ENCODE measurements around the gene KCNN3.

KCNN3 gene

GRCh38 chr1:154758346-154758745 lies 111.7 kb downstream of the KCNN3 start:
- no peaks in the 10 kb centered on the region for H3K79me2 ChIP-seq
- no peak overlapping the region for H3K27ac ChIP-seq
- H3K4me1 ChIP-seq = no peaks in the 10 kb centered on the region
- H3K27me3 ChIP-seq (ENCODE audit: control insufficient read depth, insufficient read depth, low read length) = no peaks in the 10 kb centered on the region
- H2AFZ ChIP-seq = no peak overlapping the region
- no peak overlapping the region for H3K9ac ChIP-seq
- TF ChIP-seq CTCF (IDR thresholded peaks at IDR 0.05) = no peak
- no peaks in the 10 kb centered on the region for H3K36me3 ChIP-seq (ENCODE audit: control insufficient read depth, insufficient read depth, low read length)
- H3K4me3 ChIP-seq (ENCODE audit: low read depth, low read length) = no peak overlapping the region
- no peaks in the 10 kb centered on the region for H3K9me3 ChIP-seq (ENCODE audit: control insufficient read depth, low read length)
- no peak overlapping the region for H3K4me2 ChIP-seq (ENCODE audit: low read length)

- H3K4me2 ChIP-seq (ENCODE audit: low read length) = no peak overlapping the region
- H3K36me3 ChIP-seq (ENCODE audit: control insufficient read depth, insufficient read depth, low read length) = no peaks in the 10 kb centered on the region
- H3K9ac ChIP-seq = no peak overlapping the region
- H2AFZ ChIP-seq = no peak overlapping the region
- H3K27me3 ChIP-seq (ENCODE audit: control insufficient read depth, insufficient read depth, low read length) = no peaks in the 10 kb centered on the region
- H3K4me3 ChIP-seq (ENCODE audit: low read depth, low read length) = no peak overlapping the region
- no peaks in the 10 kb centered on the region for H3K79me2 ChIP-seq
- no peak for TF ChIP-seq CTCF (IDR thresholded peaks at IDR 0.05)
- no peaks in the 10 kb centered on the region for H3K9me3 ChIP-seq (ENCODE audit: control insufficient read depth, low read length)
- H3K4me1 ChIP-seq = no peaks in the 10 kb centered on the region
- H3K27ac ChIP-seq = no peak overlapping the region
Observed at GRCh38 chr1:154756793-154757548, 113.1 kb downstream of the KCNN3 start.

- Histone ChIP-seq H2AFZ (no peak overlapping the region), H3K9ac (no peak overlapping the region), H3K4me3 (ENCODE audit: low read depth, low read length) (no peak overlapping the region), H3K27ac (no peak overlapping the region), H3K27me3 (ENCODE audit: control insufficient read depth, insufficient read depth, low read length) (no peaks in the 10 kb centered on the region), H3K4me2 (ENCODE audit: low read length) (no peak overlapping the region), H3K4me1 (no peaks in the 10 kb centered on the region), H3K79me2 (no peaks in the 10 kb centered on the region), H3K9me3 (ENCODE audit: control insufficient read depth, low read length) (no peaks in the 10 kb centered on the region), H3K36me3 (ENCODE audit: control insufficient read depth, insufficient read depth, low read length) (no peaks in the 10 kb centered on the region)
- TF ChIP-seq CTCF (IDR thresholded peaks at IDR 0.05) = no peak
Observed at GRCh38 chr1:154755858-154756730, 114.0 kb downstream of the KCNN3 start.

GRCh38 chr1:154753426-154753825 lies 116.7 kb downstream of the KCNN3 start:
- Histone ChIP-seq H3K36me3 (ENCODE audit: control insufficient read depth, insufficient read depth, low read length) (no peaks in the 10 kb centered on the region), H3K9ac (no peak overlapping the region), H2AFZ (no peak overlapping the region), H3K4me1 (no peaks in the 10 kb centered on the region), H3K27ac (no peak overlapping the region), H3K79me2 (no peaks in the 10 kb centered on the region), H3K4me3 (ENCODE audit: low read depth, low read length) (no peak overlapping the region), H3K27me3 (ENCODE audit: control insufficient read depth, insufficient read depth, low read length) (no peaks in the 10 kb centered on the region), H3K9me3 (ENCODE audit: control insufficient read depth, low read length) (no peaks in the 10 kb centered on the region), H3K4me2 (ENCODE audit: low read length) (no peak overlapping the region)
- TF ChIP-seq CTCF (IDR thresholded peaks at IDR 0.05) = no peak
